HL-60 (cell line): ENCODE results near the gene LAMB3.

Experiments used
- DNase-seq, 2 experiments: peaks; one replicate each; pipeline ENCODE4 v3.0.0-alpha.2; 2010 to 2020; ENCODE audit warnings: low read depth in 1 of 2, low spot score in 1 of 2
- H3K27ac ChIP-seq: fragments of 250-450 bp; sonication (Bioruptor Pico); replicated peaks from 2 replicates; pipeline ENCODE4 v1.5.1; 2020; ENCODE audit warnings: mild to moderate bottlenecking, moderate library complexity
- H3K27me3 ChIP-seq: fragments of 250-450 bp; sonication (Bioruptor Pico); 2 replicates; pipeline ENCODE4 v1.5.1; 2021; ENCODE audit warnings: mild to moderate bottlenecking, moderate library complexity; ENCODE audit not compliant: insufficient read depth, poor library complexity, severe bottlenecking
- H3K4me3 ChIP-seq: replicated peaks from 2 replicates; pipeline ENCODE4 v1.5.1; 2011; ENCODE audit warnings: mild to moderate bottlenecking, control low read depth, low read length; ENCODE audit not compliant: insufficient read depth
- GABPA ChIP-seq: IDR thresholded peaks from 2 replicates; pipeline ENCODE4 v1.6.1; 2012; ENCODE audit warnings: low read depth
- POLR2AphosphoS5 ChIP-seq: IDR thresholded peaks from 2 replicates; pipeline ENCODE4 v1.6.1; 2012; ENCODE audit warnings: low read depth
- SPI1 ChIP-seq: IDR thresholded peaks from 2 replicates; pipeline ENCODE4 v1.6.1; 2012; ENCODE audit warnings: low read depth, mild to moderate bottlenecking, borderline replicate concordance
- TF ChIP-seq, protein P1 (sequence below): IDR thresholded peaks from one replicate; pipeline ENCODE4 v1.5.1; 2011; ENCODE audit warnings: low read length, control low read depth, inconsistent platforms; ENCODE audit not compliant: insufficient read depth
- TF ChIP-seq, protein P2 (sequence below): IDR thresholded peaks from 2 replicates; pipeline ENCODE4 v1.6.1; 2012; ENCODE audit warnings: low read depth; ENCODE audit not compliant: insufficient replicate concordance

Gene LAMB3

DNA sequence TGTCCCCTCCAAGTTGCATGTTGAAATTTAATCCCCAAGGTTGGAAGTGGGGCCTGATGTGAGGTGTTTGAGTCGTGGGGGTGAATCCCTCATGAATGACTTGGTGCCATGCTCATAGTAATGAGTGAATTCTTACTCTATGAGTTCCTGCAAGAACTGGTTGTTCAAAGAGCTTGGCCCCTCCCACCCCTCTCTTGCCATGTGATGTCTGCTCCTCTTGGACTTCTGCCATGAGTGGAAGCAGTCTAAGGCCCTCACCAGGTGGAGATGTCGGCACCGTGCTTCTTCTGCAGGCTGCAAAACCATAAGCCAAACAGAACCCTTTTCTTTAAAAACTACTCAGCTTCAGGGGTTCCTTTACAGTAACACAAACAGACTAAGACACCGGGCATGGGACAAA lies 37.3 kb upstream of the LAMB3 start:
- Histone ChIP-seq H3K27ac (no peak overlapping the region), H3K27me3 (no peaks in the 10 kb centered on the region), H3K4me3 (no peak overlapping the region)
- DNase-seq = no peak
- TF ChIP-seq, protein P1, sequence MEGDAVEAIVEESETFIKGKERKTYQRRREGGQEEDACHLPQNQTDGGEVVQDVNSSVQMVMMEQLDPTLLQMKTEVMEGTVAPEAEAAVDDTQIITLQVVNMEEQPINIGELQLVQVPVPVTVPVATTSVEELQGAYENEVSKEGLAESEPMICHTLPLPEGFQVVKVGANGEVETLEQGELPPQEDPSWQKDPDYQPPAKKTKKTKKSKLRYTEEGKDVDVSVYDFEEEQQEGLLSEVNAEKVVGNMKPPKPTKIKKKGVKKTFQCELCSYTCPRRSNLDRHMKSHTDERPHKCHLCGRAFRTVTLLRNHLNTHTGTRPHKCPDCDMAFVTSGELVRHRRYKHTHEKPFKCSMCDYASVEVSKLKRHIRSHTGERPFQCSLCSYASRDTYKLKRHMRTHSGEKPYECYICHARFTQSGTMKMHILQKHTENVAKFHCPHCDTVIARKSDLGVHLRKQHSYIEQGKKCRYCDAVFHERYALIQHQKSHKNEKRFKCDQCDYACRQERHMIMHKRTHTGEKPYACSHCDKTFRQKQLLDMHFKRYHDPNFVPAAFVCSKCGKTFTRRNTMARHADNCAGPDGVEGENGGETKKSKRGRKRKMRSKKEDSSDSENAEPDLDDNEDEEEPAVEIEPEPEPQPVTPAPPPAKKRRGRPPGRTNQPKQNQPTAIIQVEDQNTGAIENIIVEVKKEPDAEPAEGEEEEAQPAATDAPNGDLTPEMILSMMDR = no peak
- no peak for TF ChIP-seq SPI1

DNA sequence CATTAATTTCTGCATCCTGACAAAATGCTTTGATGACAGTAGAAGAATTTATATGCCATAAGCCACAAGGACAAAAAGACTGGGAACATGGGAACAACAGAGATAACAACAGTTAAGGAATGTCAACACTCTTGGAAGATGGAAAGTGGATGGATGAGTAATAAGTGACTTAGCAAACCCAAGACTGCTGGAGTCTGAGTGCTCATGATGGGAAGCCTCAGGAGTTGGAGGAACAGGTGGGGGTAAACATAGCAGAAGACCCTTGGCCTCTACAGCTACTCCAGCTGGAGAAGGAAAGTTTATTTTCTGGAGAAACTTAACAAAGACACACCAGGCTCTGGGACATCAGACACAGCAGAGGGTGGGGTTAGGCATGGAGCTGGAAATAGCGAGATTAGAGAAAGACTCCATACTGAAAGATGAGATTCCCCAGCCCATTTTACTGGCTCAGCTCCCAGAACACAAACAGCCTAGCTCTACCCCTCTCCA lies 36.6 kb upstream of the LAMB3 start:
- Histone ChIP-seq H3K27ac (no peak overlapping the region), H3K4me3 (no peak overlapping the region)

DNA sequence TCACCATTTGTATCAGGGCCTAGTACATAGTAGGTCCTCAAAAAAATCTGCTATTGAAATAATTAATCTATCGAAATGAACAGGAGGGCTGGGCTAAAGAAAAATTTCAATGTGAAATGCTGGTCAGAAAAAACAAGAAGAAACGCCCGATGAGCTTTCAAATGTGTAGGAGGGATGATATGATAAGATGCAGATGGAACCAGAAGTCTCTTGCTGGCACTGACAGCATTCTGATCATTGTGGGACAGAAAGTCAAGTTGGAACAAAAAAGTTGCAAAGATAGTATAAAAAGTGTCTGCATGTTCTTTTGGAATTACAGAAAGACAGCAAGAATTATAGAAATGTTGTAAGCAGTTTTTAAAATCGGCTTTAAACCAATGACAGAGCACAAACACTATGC lies 34.1 kb upstream of the LAMB3 start:
- TF ChIP-seq SPI1 = no peak
- no peak for TF ChIP-seq GABPA
- TF ChIP-seq, protein P2, sequence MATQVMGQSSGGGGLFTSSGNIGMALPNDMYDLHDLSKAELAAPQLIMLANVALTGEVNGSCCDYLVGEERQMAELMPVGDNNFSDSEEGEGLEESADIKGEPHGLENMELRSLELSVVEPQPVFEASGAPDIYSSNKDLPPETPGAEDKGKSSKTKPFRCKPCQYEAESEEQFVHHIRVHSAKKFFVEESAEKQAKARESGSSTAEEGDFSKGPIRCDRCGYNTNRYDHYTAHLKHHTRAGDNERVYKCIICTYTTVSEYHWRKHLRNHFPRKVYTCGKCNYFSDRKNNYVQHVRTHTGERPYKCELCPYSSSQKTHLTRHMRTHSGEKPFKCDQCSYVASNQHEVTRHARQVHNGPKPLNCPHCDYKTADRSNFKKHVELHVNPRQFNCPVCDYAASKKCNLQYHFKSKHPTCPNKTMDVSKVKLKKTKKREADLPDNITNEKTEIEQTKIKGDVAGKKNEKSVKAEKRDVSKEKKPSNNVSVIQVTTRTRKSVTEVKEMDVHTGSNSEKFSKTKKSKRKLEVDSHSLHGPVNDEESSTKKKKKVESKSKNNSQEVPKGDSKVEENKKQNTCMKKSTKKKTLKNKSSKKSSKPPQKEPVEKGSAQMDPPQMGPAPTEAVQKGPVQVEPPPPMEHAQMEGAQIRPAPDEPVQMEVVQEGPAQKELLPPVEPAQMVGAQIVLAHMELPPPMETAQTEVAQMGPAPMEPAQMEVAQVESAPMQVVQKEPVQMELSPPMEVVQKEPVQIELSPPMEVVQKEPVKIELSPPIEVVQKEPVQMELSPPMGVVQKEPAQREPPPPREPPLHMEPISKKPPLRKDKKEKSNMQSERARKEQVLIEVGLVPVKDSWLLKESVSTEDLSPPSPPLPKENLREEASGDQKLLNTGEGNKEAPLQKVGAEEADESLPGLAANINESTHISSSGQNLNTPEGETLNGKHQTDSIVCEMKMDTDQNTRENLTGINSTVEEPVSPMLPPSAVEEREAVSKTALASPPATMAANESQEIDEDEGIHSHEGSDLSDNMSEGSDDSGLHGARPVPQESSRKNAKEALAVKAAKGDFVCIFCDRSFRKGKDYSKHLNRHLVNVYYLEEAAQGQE = no peak
- TF ChIP-seq POLR2AphosphoS5 = no peak
- TF ChIP-seq, protein P1 = no peak
- Histone ChIP-seq H3K4me3 (no peak overlapping the region), H3K27ac (no peak overlapping the region), H3K27me3 (peaks cover 8% of the 10 kb centered on the region)
- DNase-seq = no peak

More for the DNA sequence above, 36.6 kb upstream of the LAMB3 start:
- peaks cover 6% of the 10 kb centered on the region for H3K27me3 ChIP-seq
- TF ChIP-seq, protein P2 = no peak
- TF ChIP-seq POLR2AphosphoS5 = no peak
- TF ChIP-seq, protein P1 = no peak
- TF ChIP-seq SPI1 = no peak
- TF ChIP-seq GABPA = no peak
- DNase-seq = no peak

DNA sequence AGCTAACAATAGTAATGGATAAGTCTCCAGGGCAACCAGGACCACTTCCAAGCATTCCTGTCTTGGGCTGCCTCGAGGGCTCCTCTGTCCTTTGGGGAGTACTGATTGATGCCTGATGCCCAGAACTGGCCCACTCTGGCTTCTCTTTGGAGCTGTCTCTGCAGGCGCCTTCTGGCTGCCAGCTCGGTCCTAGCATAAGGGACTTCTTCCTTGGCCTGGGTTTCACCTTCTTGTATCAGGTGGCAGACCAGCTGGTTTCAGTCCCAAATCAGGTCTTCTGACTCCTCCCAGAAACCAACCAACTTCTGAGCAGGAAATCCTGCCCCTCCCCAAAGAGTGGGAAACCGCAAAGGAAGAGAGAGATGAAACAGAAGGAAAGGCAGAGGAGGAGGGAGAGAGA lies 33.6 kb upstream of the LAMB3 start:
- H3K27me3 ChIP-seq = peaks cover 12% of the 10 kb centered on the region
- H3K27ac ChIP-seq = no peak overlapping the region
- H3K4me3 ChIP-seq = no peak overlapping the region
- no peak for DNase-seq
- TF ChIP-seq POLR2AphosphoS5 (no peak), SPI1 (no peak), GABPA (no peak)
- TF ChIP-seq, protein P1 = no peak
- TF ChIP-seq, protein P2 = no peak
